Measurements from ENCODE around the gene MT3.

The MT3 gene

DNA sequence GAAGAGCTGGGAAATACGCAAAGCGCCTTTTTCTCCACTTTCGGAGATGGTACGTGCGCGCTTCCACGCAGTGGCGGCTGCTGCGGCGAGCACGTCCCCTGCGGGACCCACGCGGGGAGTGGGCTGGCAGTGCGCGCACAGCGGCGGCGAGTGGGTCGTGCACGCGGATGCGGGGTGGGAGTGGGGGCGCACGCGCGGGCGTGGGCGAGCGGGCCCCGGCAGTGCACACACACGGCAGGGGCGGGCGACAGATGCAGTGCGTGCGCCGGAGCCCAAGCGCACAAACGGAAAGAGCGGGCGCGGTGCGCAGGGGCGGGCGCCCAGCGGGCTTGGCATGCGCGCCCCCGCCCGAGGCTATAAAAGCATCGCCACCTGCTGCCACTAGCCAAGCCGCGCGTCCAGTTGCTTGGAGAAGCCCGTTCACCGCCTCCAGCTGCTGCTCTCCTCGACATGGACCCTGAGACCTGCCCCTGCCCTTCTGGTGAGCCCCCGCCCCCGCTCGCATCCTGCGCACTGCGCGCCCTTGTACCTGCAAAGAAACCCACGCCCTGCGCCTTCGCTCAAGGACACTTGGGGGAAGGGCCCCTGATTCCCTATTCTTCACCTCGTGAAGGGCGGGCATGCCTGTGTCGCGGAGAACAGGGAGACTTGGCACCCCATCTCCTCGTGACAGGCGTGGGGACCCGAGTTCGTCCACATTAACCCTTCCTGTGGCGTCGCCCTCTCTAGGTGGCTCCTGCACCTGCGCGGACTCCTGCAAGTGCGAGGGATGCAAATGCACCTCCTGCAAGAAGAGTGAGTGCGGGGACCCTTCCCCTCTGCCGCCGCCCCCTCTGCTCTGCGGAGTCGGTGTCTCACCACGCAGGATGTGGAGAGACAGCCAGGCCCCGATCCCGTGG is at the start of gene MT3:
Gene MT3 (plus strand): TSS at position 388 of the 899 bp plus-strand sequence. CDS start 63 bp downstream, at position 451.
- DNase-seq = peak; percentile 85

DNA sequence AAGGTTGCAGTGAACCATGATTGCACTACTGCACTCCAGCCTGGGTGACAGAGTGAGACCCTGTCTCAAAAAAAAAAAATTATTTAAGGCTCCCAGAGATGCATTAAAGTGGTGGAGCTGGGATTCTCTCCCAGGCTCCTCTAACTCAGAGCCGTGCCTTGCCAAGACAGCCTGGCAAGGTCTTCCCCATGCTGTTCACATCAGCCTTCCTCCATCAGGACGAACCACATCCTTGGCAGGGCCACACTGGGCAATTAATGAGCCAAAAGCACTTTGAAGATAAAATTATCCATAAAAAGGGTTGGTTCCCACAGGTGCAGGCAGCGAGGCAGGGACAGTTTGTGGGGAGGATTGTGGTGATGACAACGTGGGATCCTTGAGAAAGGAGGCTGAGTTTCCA is 49.7 kb upstream of the MT3 start:
- DNase-seq = no peak

DNA sequence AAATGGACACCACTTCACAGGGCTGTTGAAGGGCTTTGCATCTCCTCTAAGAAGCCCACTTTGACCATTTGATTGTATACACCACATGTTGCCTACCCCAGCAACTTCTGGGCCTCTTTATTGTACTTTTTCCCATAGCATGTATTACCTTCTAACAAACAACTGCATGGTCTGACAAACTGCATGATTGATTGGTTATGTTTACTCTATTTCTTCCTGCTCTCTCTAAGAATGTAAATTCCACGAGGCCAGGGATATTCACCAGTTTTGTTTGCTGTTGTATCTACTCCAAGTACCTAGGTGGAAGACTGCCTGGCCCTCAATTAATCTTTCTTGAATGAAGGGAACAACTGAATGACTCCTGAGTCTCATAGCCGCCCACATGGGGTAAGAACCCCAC is 47.3 kb upstream of the MT3 start:
- no peak for DNase-seq

DNA sequence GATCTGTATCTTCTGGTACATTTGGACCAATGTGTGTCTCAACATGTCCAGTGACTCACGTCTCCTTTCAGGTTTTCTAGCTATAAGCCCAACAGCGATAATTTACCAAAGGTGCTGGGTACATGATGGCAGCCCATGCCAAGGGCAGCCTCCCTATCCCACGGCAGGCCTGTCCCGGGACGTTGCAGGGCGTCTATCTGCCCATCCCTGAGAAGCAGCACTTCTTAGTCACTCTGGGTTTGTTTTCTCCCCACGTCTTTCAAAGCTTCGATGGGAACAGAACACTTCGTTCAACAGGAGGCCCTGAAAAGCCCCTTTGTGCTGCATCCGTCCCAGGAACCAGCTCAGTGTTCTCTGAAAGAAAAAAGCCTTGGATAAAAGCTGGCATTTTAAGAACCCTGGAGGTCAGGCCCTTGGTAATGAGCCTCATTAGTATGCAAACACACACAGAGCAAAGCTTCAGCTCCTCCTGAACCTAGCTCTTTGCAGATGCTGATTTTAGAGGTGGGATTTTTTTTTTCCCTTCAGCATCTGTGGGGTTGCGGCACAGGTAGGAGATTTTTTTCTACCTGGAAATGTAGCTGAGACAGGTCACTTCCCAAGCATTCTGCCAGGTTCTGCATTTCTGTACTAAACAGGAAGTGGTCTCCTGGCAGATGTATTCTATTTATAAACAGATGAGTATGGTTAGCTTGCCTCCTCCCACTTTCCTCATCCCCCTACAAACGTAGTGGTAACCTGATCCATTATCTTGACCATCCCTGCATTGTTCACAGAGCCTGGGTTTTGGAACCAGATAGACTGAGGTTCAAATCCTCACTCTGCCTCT is 42.0 kb upstream of the MT3 start:
- peak; percentile 70 for DNase-seq

DNA sequence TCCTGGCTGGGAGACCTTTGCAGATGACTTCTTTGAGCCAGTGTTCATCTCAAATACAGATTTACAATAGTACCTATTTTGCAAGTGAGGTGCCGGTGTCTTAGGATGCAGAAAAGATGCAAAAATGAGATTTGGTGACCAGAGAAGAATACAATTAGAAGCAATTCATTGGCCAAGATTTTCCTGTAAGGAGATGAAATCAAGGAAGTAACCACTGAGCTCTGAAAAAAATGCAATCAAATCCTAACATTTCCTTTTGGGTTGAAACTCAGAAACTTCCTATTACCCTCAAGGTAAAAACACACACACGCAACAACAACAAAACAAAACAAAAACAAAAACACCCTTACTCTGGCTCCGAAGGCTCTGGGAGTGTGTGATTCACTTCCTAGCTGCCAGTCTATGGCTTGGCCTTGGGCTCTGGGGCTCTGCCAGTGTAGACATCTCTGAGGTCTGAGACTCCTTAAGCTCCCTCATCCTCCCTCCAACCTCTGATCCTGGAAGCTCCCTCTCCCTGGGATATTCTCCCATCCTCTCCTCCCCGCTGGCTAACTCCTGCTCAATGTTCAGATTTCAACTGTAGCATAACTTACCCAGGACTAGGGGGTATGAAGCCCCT is 41.3 kb upstream of the MT3 start:
- no peak for DNase-seq

DNA sequence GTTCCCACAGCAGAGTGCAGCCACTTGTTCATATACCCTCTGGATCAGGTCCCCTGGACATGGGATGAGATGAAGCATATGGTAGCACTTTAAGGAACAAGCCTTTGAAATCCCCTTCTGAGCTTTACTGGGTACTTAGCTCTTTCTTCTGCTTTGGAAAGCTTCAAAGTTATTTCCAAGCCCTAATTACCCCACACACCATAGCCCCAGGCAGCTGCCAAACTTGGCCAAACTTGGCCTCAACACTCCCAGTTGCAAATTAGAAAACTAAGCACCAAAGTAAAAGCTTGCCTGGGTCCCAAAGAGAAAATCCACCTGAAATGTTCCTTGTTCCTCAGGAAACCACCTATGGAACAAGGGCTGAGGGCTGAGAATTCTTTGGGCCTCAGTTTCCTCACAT is 40.2 kb upstream of the MT3 start:
- no peak for DNase-seq

DNA sequence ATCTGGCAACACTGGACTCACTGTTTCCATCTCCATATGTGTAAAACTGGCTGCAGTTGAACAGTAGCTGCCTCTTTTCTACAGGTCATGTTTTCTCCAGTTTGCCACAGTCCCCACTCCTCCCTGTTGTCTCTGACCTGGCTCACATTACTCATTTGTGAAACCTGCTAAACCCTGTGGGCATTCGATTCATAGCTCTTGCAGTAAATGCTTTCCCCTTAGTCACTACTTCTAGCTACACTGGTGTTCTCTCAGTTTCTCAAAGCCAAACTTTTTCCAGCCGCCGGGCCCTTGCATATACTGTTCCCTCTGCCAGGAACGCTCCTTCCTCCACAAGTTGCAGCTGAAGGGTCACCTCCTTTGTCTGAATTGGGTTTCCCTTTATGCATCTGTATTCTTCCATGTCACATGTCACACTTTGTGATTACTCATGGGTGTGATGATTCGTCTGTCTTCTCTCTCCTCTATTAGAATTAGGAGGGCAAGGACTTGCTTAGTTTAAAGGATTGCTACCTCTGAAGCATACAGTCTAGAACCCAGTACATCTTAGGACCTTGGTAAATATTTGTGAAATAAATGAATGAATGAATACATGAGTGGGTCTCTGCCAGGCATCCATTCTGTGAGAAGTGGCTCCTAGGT is 39.5 kb upstream of the MT3 start:
- DNase-seq = no peak

DNA sequence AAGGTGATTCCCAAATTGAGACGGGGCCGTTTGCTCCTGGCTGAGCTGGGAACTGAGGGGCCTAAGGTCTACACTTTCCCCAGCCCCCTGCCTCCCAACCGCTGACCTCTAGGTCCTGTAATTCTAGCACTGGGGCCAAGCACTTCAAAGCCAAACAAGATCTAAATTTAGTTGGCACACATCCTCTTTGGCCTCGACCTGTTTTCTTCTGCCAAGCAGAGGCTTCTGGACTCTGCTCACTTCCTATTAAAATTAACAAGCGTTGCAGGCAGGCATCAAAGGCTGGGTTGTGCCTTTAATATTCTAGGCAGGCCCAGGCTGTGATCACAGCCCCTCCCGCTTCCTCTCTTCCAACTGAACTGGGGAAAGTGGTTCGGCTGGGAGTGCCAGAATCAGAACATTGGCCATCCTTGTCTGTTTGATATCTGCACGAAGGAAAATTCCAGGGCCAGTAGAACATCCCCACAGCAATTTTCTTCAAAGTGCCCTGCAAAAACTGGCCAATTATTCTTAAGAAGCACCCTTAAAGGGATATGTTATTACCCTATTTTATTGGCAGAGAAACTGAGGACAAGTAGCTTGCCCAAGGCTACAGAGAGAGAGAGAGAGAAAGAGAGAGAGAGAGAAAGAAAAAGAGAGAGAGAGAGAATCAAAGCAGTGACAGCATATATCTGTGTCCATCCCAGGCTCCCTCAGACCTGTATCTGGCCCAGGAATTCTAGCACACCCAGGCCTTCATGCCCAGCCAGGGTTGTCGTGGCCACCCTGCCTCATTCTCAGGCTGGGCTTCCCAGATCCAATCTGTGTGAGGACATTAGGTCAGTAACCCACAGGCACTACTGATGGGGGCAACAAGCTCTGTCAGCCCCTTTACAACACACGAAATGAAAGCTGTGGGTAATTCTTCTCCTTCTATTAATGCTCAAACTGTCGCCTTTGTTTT is 37.3 kb upstream of the MT3 start:
- DNase-seq = no peak

DNA sequence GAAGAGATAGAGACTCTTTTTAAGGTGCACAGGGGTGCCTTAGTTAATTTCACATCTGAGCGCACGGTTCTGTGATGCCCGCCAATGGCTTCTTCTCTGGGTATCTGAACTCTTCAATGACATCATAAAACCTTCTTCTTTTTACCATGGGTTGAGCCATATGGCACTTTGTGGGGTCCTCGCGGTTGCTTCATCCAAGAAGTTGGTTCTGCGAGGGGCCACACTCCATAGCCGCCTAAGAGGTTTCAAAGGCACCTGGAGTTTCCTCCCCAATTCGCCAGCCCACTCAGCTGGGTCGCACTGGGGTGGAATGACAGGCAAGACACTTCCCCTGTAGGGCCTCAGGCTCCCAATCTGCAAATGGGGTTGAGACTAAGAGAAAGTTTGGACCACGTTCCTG is 34.9 kb upstream of the MT3 start:
- no peak for DNase-seq

DNA sequence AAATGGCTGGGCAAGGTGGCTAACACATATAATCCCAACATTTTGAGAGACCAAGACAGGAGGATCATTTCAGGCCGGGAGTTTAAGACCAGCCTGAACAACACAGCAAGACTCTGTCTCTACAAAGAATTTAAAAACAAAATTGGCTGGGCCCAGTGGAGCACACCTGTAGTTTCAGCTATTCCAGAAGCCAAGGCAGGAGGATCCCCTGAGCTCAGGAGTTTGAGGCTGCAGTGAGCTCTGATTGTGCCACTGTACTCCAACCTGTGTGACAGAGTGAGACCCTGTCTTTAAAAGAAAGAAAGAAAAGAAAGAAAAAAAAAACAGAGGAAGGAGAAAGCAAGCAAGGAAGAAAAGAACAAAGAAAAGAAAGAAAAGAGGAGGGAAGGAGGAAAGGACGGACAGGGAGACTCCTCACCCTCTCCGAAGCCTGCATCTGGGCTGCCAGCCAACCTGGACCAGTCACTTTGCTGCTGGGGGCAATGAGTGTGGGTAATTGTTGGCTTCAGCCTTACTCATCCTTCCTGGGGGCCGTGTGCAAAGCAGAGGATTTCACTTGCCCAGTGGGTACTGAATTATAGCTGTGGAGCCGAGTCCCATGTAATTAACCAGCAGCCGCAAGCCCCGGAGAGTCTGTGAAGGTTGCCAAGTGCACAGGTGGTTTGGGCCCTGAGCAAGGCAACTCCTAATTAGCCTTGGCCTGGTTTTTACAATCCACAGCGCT is 31.1 kb upstream of the MT3 start:
- no peak for DNase-seq

DNA sequence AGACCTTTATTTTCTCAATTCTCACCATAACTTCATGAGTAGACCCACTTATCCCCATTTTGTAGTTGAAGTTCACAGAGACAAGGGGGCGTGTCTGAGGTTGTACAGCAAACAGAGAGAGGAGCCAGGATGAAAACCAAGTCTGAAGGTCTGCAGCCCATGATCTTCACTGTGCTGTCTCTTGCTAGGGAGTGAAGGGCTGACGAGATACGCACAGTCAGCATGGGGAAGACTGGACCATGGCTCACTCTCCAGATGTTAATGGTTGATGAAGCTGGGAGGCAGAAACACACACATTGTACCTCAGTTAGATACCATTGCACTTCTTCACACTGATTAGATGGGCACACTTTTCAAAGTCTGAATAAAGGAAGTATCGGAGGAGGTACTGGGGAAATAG is 30.2 kb upstream of the MT3 start:
- DNase-seq = no peak

DNA sequence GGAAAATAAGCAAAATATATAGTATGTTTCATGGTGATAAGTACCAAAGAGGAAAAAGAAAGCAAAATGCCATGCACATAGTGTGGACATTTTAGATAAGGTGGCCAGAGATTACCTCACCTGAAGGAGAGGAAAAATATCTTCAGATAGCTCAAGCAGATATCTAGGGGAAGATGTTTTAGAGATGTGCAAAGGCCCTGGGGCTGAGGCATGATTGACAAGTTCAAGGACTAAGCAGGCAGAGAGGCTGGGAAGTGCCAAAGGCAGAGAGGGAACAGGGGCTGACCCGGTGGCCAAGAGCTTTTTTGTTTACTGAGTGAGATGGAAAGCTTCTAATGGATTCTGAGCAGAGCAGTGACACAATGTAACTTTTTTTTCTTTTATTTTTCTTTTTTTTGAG is 28.9 kb upstream of the MT3 start:
- DNase-seq = no peak

DNA sequence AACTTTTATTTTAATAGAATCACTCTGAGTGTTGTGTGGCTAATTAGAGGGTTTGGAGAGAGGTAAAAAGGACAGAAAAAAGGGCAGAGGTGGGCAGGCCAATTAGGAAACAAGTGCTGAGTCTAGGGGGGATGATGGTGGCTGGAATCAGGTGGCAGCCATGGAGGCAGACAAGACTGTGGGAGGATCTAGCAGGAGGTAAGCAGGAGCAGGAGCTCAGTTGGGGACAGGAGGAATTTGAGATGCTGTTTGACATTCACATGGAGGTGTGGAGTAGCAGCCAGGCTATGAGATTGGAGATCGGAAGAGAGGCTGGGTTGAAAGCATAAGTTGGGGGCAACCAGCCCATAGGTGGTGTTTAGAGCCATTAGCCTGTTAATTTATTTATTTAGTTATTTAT is 28.2 kb upstream of the MT3 start:
- no peak for DNase-seq

DNA sequence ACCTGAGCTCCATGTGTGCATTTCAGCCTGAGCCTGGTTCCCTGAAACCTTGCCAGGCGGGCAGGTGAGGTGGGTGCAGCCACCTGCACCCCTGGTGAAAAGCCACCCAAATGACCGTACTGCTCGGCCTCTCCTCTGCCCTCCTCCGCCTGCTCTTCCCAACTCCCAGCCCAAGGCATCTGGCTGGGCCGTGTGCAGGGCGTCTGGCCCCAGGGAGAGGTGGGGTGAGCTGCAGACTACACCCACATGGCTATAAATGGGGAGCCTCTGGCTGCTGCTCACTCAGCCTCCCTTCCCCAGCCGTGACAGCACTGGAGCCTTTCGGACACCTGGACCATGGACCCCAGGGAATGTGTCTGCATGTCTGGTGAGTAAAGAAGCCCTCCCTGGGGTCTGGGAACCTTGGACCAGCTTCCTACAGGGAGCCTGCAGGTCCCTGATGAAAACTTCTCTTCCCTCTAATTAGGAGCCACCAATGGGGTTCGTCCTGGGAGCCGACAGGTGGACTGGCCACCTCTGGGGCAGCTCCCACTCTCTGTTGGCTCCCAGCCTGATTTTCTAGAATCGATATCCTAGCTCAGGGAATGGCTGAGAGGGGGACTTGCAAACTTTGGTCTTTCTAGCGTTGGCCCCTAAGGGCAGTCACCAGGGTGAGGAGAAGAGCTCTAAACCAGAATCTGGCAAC is 24.4 kb upstream of the MT3 start, which contains the start of gene MT4:
Gene MT4 (plus strand): TSS at position 281 of the 685 bp plus-strand sequence. CDS start 56 bp downstream, at position 337.
- no peak for DNase-seq

DNA sequence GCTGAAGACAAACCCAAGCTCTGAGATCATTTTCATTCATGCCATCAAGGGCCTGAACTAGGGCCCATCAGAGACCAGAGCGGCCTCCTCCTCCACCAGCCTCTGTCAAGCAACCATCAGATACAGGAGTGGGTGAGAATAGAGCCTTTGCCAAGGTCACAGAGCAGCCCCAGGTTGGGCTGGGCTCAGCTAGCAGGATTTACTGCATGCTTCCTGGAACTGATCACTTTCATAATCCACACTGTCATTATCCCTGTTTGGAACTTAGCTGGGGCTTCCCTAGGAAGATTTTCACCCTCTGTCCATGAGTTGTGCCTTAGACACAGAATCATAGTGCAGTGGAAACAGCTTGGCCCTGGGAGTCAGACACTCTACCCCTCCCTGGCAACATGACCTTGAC is 19.4 kb upstream of the MT3 start:
- no peak for DNase-seq

DNA sequence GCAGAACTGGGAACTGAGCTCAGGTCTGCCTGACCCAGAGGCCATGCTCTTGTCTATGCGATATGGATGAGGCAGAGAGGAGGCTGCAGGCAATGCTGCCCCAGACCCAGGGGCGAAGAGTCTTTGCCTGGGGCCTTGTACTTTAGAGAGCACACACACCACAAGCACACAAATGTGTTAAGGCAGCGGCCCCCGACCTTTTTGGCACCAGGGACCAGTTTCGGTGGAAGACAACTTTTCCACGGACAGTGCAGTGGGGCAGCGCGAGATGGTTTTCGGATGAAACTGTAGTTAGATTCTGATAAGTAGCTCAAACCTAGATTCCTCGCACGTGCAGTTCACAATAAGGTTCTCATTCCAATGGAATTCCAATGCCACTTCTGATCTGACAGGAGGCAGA is 17.8 kb upstream of the MT3 start:
- no peak for DNase-seq

DNA sequence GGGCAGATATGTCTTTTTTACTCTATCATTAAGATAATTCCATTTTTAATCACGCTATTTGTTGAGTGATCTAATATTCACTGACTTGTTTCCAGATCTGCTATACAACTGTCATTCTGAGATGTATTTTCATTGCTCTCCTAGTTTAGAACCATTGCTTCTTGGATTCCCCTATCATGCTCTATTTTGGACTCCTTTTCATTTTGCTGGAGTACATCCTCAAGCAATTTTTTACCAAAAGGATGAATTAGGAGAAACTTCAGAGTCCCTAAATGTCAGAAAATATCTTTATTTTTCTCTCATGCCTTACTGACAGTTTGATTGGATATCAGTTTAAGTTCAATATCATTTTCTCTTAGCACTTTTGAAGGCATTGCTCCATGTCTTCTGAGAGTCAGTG is 14.7 kb upstream of the MT3 start:
- DNase-seq = no peak

DNA sequence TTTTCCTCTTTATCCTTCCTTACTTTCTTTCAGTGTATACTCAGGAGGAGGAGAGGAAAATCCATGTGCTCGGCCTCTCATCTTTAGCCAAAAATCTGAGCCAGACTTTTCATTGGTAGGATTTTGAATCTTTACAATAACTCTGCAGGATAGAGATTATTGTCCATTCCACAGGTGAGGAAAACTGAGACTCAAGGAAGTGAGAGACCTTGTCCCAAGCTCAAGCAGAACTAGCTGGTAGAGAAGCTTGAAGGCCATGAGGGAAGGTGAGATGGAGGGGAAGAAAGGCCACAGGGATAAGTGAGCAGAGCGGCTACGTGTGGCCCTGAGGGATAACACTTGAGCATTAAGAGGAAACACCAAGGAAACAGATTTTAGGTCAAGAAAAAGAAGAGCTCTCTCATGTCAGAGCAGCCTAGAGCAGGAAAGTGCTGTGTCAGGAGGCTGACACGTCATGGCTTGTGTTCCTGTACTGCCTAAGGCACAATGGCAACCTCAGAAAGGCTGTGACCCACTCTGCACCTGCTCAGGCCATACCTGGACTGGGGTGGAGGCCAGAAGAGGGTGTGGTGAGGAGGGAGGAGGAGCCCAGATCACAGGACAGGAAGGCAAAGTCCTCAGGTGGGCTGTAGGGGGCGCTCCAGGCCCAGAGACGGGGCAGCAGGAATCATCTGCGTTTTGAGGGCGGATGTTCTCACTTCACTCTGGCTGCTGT is 12.6 kb upstream of the MT3 start:
- DNase-seq = peak; percentile 96

DNA sequence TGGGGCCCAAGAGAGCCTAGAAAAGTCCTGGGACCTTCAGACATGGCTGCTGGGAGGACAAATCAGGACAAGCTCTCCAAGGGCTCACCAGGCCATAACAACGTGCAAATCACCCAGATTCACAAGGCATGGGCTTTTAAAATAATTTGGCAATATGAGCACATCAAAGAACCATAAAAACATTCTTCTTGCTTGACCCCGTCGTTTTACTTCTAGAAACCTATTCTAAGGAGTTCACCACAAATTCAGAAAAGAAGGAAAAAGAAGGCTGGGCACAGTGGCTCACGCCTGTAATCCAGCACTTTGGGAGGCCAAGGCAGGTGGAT is 12.1 kb upstream of the MT3 start:
- no peak for DNase-seq
